HG03521 (cell line): Measurements from ENCODE around the gene STRAP.

Experiments
- ATAC-seq: cut with Tn5 transposase; IDR thresholded peaks from one replicate; pipeline ENCODE4 v1.9.1; 2021; ENCODE audit warnings: mild to moderate bottlenecking, moderate library complexity; ENCODE audit not compliant: unreplicated experiment

Gene STRAP

DNA sequence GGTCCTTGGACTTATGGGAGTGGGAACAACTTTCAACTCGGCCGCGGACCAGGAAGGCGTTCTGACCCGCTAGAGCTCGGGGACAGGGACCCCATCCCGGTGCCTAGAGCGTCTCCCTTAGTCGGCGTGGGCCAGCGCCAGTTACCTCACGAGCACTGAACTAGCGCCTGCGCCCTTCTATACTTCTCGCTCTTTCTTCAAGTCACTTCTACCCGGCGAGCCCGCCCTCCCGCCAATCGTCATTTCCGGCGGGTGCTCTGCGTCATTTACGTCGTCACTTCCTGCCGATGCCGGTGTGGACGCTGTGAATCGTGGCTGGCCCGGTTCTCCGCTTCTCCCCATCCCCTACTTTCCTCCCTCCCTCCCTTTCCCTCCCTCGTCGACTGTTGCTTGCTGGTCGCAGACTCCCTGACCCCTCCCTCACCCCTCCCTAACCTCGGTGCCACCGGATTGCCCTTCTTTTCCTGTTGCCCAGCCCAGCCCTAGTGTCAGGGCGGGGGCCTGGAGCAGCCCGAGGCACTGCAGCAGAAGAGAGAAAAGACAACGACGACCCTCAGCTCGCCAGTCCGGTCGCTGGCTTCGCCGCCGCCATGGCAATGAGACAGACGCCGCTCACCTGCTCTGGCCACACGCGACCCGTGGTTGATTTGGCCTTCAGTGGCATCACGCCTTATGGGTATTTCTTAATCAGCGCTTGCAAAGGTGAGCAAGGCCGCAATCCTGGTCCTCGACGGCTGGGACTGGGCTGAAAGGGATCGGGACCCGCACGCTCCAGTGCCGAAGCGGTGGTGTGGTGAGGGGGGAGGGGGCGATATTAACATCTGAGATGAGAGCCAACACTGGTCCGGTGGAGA is at the start of gene STRAP:
Gene STRAP (plus strand): TSS at position 270 of the 854 bp plus-strand sequence. CDS start 321 bp downstream, at position 591.
- peak; percentile 96 for ATAC-seq

DNA sequence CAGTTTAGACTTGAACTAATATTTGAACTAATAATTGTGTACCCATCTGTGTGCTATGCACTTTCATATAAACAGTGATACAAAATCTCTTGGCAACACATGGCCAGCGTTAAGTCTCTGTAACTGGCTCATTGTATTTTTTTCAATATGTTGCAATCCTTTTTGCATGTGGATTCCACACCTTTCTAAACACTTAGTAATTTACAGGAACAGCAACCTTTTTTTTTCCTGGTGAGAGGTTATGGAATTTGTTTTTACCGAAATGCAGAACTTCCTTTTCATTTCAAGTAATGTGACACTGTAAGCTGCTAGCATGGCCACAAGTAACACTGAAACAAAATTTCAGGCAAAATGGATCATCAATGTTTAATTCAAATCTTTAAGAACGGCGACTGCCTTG is 47.6 kb upstream of the STRAP start:
- ATAC-seq = no peak

- no peak for ATAC-seq
Measured at GRCh38 chr12:15837141-15837790, 44.9 kb upstream of the STRAP start.

- no peak for ATAC-seq
Measured at GRCh38 chr12:15839041-15839440, 43.1 kb upstream of the STRAP start.

DNA sequence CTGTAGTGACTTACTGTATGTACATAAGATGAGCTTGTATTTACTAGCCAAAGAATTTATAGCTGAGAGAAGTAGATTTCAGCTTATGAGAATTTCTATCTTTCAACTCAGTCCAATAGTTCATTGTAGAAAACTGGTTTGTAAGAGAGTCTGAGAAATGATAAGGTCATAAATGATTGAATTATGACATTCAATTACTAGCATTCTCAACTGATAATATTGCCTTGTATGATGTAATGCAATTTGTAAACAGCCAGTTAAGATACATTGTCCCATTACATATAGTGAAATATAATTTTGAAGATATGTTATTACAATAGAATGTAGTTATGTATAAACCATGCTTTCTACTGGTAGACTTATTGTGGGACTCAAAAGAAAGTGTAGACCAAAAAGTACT is 42.5 kb upstream of the STRAP start:
- no peak for ATAC-seq

- ATAC-seq = no peak
Measured at GRCh38 chr12:15842108-15842507, 40.1 kb upstream of the STRAP start.

GRCh38 chr12:15846887-15847286 is 35.3 kb upstream of the STRAP start:
- ATAC-seq = no peak

- ATAC-seq = no peak
Measured at GRCh38 chr12:15848606-15849005, 33.6 kb upstream of the STRAP start.

DNA sequence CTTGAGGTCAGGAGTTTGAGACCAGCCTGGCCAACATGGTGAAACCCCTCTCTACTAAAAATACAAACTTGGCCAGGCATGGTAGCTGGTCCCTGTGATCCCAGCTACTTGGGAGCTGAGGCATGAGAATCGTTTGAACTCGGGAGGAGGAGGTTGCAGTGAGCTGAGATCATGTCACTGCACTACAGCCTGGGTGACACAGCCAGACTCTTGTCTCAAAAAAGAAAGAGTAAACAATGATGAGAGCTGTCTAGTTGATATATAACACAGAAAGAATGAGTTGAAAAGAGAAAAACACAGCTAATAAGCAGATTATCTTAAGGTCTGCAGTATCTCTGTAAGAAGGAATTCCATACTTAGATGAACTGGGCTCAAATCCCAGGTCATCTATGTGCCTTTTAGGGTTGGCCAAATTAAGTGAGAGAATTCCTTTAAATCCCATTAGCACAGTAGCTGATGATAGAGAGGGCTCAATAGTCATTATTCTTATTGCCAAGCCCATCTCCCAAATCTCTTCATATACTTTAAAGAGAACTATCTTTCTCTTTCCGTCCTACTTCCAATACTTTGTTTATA is 31.1 kb upstream of the STRAP start:
- no peak for ATAC-seq

DNA sequence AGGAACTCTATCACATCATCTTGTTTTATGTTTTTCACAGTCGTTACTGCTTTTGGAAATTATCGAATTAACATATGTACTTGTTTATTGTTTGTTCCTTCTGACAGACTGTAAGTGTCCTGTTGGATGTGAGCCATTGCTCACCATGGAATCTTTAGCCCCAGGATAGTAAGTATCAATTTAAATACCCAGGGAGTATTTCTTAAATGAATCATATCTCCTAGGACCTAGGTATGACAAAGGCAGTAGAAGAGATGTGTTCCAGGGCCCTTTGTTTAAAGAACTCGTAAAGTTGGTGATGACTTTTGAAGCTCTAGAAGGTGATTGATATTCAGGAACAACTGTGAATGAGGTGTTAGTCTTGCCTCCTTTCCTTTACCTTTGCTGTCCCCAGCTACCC is 30.3 kb upstream of the STRAP start:
- ATAC-seq = no peak

GRCh38 chr12:15852383-15852782 is 29.8 kb upstream of the STRAP start:
- no peak for ATAC-seq

DNA sequence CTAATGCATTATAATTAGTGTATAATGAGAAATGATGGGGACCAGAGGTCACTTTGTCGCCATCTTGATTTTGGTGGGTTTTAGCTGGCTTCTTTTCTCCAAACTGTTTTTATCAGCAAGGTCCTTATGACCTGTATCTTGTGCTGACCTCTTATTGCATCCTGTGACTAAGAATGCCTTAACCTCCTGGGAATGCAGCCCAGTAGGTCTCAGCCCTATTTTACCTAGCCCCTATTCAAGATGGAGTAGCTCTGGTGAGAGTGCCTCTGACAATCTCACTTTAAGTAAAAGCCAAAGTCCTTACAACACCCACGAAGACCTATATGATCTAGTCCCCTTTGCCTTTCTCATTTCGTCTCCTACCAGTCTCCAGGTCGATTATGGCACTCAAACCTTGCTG is 28.3 kb upstream of the STRAP start:
- no peak for ATAC-seq

- ATAC-seq = no peak
Measured at GRCh38 chr12:15854916-15855315, 27.3 kb upstream of the STRAP start.

- ATAC-seq = no peak
Measured at GRCh38 chr12:15855646-15856045, 26.5 kb upstream of the STRAP start.

GRCh38 chr12:15856097-15856982 is 25.8 kb upstream of the STRAP start:
- ATAC-seq = no peak

DNA sequence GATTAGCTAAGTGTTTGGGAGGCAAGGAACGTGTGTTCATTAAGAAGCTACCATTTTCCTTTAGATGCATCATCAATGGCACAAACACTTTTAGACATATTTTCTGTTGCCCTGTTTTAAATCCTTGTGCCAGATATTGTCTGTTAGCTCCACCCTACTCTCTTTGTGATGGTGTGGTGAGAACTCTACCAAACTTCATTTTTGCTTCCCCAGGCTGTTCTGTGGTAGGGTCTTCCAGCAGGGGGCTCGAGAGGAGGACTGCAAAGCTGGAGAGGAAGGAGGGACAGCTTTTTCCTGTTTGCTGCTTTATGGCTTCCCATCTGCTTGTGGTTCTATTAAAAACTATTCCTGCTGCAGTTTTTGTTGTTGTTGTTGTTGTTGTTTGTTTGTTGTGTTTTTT is 23.8 kb upstream of the STRAP start:
- ATAC-seq = no peak

DNA sequence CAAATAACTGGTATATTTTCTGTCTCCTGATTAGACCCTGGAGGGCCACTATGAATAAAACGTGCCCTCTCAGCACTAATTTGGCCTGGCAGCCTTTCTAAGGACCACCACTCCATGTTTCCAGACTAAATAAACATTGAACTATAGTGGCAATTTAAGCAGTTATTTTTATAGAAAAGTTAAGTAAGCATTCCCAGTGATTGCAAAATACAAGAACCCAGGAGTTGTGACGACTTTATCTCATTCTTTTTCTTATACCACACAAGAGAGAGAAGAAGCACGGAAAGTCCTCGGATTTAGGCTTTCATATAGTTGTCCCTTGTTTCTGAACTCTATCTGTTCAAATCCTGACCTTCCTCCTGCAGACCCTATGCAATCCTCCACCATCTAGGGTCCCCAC is 23.1 kb upstream of the STRAP start:
- ATAC-seq = no peak

GRCh38 chr12:15861404-15861803 is 20.8 kb upstream of the STRAP start:
- ATAC-seq = no peak

- no peak for ATAC-seq
Measured at GRCh38 chr12:15862840-15863239, 19.3 kb upstream of the STRAP start.

- no peak for ATAC-seq
Measured at GRCh38 chr12:15863372-15863771, 18.8 kb upstream of the STRAP start.

- ATAC-seq = peak; percentile 75
Measured at GRCh38 chr12:15863984-15864383, 18.2 kb upstream of the STRAP start.
